Activated effector memory CD4-positive, alpha-beta T cell treated with anti-CD3 and anti-CD28 coated beads, Interleukin-2, amount 50 U/mL, for 16 hours (primary cell): ENCODE measurements around the gene RAD54L.
"Not testable (repeated sequence)": the region's sequence is repeated elsewhere in the genome, so short reads cannot be mapped to it uniquely, and the experiment has no call there.

ENCODE experiments used
- DNase-seq: peaks from one replicate; pipeline ENCODE4 v3.0.0-alpha.2; 2020

RAD54L gene

GRCh38 chr1:46247436-46248121 lies at the start of gene RAD54L:
Gene RAD54L, plus strand, starts transcription at chr1:46247763. Its CDS starts 643 bp downstream, at chr1:46248406.
- DNase-seq: peak; percentile 99

DNA sequence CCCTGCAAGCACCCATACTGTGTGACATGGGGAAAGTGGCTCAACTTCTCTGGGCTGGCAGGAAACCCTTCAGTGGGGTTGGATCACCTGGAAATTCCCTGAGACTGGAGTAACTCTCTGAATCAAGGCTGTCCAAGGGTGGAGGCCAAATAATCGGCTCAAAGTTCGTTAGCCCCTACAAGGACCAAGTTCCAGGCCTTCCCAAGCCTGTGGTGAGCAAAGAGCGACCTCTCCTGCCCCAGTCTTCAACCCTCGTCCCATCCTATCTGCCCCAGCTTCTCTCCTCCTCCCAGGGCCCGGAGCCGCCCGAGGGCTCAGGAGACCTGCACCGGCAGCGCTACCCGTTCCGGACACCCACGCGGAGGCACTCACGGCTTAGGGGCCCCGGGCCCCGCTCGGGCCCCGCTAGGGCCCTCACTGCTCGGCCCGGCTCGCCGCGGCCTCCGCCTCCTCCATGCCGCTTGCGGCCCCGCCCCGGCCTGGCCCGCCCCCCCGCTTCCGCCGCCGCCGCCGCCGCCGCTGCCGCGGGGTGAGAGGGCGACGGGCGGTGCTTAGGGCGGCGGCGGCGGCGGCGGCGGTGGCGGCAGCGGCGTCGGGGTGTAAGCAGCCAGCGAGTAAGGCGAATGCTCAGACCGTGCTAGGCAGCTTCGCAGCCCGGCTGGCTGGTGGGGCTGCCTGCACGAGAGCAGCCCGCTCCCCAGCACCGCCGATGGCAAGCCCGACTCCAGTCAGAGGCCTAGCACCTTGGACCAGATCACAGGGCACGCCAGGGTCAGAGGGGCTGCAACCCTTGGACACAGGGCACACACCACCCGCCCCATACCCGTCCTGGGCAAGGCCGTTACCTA lies 49.4 kb upstream of the RAD54L start, which contains the start of gene POMGNT1:
TSS of gene POMGNT1 (minus strand) at position 471 of the 848 bp plus-strand sequence. CDS start 613 bp downstream, outside the sequence.
- peak; percentile 92 for DNase-seq

GRCh38 chr1:46199233-46199749 lies 48.3 kb upstream of the RAD54L start:
- DNase-seq: no peak

- DNase-seq: no peak
Observed at GRCh38 chr1:46203738-46204405, 43.7 kb upstream of the RAD54L start.

DNA sequence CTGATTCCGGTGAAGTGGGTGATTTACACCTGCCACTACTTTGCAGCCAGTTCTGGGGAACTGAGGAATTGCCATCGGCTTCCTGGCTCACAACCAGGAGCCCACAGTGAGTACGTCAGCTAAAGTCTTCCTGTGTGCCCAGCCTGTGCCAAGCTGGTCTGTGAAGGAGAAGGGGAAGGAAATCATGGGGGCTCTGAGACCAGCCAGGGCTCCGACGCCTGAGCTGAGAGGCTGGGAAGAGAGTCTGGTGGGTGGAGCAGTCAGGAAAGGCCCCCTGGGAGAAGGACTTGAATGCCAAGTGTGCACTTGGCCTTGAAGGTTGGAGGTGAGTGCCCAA lies 43.2 kb upstream of the RAD54L start:
- no peak for DNase-seq

- DNase-seq: no peak
Observed at GRCh38 chr1:46205141-46205540, 42.4 kb upstream of the RAD54L start.

GRCh38 chr1:46205791-46206190 lies 41.8 kb upstream of the RAD54L start:
- no peak for DNase-seq

DNA sequence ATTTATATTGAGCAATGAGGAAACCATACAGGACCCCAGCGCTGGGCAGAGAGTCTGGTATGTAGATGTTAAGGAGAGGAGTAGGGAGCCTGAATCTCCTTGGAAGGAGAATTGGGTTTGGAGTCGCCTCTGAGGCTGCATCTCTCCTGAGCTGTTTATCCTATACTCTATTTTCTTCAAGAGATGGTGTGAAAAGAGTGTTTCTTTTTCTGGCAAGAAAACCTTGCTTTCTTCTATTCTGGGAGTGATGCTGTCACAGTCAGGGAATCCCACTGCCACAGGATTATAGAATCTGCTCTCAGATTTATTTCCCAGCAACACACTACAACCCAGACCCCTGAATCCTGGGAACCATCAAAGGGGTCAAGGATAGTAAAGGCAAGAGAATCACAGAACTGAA lies 41.2 kb upstream of the RAD54L start:
- DNase-seq: no peak

DNA sequence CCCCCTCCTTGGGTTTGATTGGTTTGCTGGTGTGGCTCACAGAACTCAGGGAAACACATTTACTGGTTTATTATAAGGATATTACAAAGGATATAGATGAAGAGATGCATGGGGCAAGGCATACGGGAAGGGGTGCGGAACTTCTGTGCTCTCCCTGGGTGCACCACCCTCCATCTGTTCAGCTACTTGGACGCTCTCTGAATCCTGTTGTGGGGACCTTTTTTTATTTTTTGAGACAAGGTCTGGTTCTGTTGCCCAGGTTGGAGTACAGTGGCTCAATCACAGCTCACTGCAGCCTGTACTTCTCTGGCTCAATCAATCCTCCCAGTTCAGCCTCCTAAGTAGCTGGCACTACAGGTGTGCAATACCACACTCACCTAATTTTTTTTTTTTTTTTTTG lies 37.0 kb upstream of the RAD54L start:
- DNase-seq: no peak

- no peak for DNase-seq
Observed at GRCh38 chr1:46211051-46211450, 36.5 kb upstream of the RAD54L start.

DNA sequence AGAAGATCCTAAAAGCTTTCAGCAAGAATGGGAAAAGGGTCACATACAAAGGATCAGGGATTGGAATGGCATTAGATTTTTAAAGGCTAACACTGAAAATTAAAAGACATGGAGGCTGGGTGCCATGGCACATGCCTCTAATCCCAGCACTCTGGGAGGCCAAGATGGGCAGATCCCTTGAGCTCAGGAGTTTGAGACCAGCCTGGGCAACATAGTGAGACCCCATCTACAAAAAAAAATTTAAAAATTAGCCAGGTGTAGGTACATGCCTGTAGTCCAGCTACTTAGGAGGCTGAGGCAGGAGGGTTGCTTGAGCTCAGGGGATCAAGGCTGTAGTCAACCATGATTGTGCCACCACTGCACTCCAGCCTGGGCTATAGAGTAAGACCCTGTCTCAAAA lies 32.1 kb upstream of the RAD54L start:
- DNase-seq: no peak

DNA sequence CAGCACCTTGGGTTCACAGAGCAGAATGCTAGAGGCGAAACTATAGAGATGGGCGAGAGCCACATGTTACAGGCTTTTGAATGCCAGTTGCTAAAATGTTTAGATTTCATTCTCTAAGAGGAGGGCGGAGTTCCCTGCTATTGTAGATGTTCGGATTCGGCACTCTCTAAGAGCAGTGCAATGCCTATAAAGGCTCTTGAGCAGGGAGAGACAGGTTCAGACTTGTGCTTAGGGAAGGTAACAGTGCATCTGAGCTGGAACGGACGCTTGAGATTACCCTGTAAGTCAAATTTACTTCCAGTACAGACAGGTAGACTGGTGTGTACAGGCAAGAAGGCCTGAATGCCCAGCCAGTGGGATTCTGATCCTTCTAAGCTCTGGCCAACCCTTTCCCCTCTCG lies 29.1 kb upstream of the RAD54L start:
- no peak for DNase-seq

- no peak for DNase-seq
Observed at GRCh38 chr1:46219551-46220520, 27.7 kb upstream of the RAD54L start.

DNA sequence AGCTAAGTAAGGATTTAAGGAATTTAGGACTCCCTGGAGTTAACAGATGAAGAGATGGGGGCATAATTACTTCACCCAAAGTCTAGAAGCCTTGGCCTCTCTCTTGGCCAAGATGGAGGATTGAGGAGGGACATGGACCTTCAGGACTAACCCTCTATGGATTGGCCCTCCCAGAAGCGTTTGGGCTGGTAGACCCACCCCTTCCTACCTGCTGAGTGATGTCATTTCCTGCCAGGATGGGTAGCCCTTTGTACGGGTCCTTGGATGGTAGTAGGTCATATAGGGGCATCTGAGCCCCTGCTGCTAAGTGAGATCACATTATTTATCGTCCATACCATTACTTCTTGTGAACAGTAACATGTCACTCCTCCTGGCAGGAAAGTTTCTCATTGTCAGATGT lies 26.8 kb upstream of the RAD54L start:
- no peak for DNase-seq

- no peak for DNase-seq
Observed at GRCh38 chr1:46221749-46222148, 25.8 kb upstream of the RAD54L start.

DNA sequence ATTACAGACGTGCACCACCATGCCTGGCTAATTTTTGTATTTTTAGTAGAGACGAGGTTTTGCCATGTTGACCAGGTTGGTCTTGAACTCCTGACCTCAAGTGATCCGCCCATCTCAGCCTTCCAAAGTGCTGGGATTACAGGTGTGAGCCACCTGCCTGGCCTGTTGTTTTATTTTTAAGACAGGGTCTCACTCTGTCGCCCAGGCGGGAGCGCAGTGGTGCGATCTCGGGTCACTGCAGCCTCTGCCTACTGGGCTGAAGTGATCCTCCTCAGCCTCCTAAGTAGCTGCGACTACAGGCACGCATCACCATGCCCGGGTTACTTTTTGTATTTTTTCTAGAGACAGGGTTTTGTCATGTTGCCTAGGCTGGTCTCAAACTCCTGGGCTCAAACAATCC lies 24.5 kb upstream of the RAD54L start:
- DNase-seq: not testable (repeated sequence)

- peak; percentile 84 for DNase-seq
Observed at GRCh38 chr1:46223472-46223943, 24.1 kb upstream of the RAD54L start.

GRCh38 chr1:46224966-46225365 lies 22.6 kb upstream of the RAD54L start:
- DNase-seq: no peak

GRCh38 chr1:46231231-46231630 lies 16.3 kb upstream of the RAD54L start:
- not testable (repeated sequence) for DNase-seq

- DNase-seq: no peak
Observed at GRCh38 chr1:46236882-46237281, 10.7 kb upstream of the RAD54L start.

DNA sequence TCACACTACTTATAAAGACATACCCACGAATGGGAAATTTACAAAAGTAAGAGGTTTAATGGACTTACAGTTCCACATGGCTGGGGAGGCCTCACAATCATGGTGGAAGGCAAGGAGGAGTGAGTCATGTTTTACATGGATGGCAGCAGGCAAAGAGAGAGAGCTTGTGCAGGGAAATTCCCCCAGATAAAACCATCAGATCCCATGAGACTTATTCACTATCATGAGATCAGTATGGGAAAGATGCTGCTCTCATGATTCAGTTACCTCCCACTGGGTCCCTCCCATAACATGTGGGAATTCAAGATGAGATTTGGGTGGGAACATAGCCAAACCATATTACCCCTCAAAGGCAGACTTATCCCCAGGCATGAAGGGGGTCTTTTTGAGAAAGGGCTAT lies 8.7 kb upstream of the RAD54L start:
- DNase-seq: not testable (repeated sequence)

GRCh38 chr1:46241733-46242132 lies 5.8 kb upstream of the RAD54L start:
- DNase-seq: not testable (repeated sequence)
